Measurements from ENCODE around the gene TCTN1.
"Not testable (repeated sequence)": the region's sequence is repeated elsewhere in the genome, so short reads cannot be mapped to it uniquely, and the experiment has no call there.

TCTN1 gene

DNA sequence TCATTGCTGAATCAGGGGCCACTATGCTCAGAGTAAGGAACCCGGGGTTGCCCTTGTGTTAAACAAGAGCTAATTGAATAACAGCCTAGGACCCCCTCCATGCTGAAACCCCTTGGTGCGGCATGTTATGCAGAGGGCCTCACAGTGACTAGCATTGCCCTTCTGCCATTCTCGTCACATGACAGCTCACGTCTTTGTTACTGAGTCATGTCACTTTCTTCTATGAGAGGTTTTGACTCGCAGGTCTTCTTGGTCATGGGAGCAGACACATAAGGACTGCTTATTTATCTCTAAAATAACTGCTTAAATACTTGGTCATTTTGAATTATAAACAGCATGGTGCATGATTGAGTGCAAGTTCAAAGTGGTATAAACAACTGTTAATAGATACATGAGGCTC lies 24.9 kb downstream of the TCTN1 start:
- DNase-seq (ENCODE audit: low read depth, low spot score), result no peak

DNA sequence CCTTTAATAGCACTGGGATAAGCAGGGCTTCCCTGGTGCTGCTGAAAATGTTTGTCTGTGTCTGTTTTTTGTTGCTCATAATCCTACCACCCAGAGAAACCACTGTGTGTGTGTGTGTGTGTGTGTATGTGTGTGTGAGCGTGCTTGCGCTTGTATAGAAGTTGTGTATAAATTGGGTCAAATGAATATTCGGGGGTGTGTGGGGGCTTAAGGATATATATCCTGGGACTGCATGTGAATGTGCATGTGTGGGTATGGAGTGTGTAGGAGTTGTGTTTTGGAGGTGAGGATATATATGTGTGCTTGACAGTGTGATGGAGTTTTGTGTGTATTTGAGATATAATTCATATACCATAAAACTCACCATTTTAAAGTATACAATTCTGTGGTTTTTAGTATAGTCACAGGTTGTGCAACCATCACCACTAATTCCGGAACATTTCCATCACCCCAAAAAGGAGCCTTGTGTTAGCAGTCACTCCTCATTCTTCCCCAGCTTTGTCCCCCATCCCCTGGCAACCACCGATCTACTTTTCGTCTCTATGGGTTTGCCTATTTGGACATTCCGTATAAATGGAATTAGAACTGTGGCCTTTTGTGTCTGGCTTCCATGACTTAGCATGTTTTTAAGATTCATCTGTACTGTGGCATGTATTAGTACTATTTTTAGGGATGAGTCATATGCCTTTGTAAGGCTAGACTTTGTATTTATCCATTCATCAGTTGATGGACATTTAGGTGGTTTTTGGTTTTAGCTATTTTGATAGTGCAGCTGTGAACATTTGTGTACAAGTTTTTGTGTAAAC lies 25.6 kb downstream of the TCTN1 start:
- no peak for DNase-seq (ENCODE audit: low read depth, low spot score)

DNA sequence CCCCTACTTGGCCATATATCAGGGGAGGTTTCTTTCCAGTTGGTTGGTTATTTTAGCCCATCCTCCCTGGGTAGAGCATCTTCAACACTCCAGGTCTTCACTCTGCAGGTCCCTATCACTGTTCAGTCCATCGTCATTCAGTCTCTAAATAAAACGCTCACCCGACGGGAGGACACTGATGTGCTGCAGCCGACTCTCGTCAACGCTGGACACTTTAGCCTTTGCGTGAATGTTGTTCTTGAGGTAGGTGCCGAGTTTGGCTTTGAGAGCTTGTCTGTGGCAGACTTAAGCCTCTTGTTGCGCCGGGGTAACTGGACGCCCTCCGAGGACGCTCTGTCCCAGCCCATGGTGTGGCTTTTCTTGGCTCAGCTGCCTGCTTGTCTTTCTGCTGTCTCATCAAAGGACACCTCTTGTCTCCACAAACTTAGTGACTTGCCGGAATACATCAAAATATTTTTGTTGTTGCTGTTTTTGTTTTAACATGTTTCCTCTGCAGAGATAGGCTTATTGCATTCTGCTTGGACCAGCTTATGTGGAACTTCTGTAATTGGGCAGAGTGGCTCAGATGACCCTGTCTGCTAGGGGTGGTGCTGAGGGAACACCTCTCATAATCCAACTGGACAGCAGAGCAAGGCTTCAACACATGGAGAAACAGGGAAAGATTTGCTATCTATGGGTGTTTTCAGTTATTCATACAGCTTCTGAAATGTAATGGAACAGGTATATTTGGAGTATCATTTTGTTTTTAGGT lies 26.5 kb downstream of the TCTN1 start:
- DNase-seq (ENCODE audit: low read depth, low spot score), result no peak

DNA sequence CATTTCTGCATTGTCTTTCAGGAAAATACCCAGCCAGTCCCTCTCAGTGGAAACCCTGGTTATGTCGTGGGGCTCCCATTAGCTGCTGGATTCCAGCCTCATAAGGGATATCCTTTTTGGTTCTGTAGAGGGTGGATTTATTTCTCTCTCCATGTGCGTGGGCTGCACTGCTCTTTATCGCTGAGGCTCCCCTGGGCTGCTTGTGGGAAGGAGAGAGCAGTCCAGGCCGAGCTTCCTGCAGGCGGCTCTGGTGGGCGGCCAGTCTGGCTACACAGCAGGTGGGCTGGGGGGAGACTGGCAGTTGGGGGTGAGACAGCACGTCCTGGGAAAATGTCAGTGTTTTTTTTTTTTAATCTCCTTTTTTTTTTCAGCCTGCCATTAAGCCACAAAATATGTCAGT lies 27.6 kb downstream of the TCTN1 start:
- no peak for DNase-seq (ENCODE audit: low read depth, low spot score)

DNA sequence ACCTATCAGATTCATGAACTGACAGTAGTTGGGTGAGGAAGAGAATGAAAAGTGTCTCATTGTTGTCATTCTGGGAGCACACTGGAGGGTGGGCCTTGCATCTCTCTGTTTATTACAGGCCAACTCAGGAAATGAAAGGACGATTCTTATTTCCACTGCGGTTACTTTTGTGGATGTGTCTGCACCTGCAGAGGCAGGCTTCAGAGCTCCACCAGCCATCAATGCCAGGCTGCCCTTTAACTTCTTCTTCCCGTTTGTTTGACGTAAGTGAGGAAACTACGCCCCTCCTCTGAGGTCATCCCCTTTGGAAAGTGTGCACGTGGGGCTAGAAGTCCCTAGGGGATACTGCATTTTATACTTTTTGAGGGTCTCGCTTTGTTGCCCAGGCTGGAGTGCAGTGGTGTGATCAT lies 33.7 kb downstream of the TCTN1 start:
- no peak for DNase-seq (ENCODE audit: low read depth, low spot score)

DNA sequence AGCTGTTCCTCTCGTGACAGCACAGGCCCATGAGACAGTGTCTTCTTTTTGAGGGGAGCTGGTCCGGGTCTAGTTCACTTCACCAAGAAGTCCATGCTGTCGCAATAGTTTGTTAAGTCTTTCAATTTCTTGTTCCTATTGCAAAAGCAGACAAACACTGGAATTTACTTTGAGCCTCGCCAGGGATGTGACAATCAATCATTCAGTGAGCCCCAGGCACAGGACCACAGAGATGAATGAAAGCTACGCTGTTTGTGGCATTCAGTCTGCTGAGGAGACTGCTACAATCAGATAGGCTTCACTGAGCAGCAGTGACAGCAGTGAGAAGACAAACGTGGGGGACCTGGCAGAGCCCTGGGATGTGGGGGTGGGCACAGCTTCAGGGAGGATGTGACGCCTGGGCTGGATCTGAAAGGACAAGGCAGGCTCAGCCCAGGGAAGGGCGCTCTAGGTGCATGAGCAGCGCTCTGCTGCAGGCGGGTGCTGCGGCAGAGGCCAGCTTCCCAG lies 35.5 kb downstream of the TCTN1 start:
- DNase-seq (ENCODE audit: low read depth, low spot score), result no peak

DNA sequence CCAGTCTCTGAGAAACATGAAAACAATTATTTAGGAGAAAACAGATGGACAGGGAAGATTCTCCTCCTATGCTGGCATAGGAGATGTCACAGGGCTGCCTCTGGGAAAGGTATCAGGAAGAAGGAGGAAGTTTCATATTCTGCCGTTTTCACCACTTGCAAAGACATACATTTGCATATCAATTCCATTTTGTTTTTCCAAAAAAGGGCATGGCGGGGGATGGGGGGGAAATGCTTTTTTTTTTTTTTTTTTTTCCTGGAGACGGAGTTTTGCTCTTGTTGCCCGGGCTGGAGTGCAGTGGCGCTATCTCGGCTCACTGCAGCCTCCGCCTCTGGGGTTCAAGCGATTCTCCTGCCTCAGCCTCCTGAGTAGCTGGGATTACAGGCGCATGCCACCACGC lies 40.3 kb downstream of the TCTN1 start:
- DNase-seq (ENCODE audit: low read depth, low spot score), result not testable (repeated sequence)

DNA sequence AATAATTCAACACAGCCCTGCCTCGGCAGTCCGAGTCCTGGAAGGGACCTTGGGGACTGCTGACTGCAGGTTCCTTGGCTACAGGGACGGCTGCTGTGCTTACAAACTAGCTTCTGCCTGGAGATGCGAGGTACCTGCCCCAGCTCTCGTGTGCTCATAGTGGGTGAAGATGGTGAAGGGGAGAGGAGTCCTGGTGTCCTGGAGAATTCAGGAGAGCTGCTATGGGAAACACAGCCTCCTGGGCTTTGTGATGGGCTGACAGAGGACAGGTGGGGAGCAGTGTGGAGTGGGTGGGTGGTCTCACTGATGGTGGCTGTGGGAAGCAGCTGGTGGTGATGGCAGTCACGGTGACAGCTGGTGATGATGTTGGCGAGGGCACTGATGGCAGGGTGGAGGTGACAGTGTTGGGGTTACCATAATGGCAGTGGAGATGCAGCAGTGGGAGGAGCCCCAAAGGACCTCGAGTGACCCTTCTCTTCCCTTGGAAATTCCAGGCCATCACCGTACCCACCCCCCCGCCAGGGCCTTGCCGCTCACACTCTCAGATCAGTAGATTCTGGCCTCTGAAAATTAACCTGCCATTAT lies 42.2 kb downstream of the TCTN1 start:
- DNase-seq (ENCODE audit: low read depth, low spot score), result no peak

DNA sequence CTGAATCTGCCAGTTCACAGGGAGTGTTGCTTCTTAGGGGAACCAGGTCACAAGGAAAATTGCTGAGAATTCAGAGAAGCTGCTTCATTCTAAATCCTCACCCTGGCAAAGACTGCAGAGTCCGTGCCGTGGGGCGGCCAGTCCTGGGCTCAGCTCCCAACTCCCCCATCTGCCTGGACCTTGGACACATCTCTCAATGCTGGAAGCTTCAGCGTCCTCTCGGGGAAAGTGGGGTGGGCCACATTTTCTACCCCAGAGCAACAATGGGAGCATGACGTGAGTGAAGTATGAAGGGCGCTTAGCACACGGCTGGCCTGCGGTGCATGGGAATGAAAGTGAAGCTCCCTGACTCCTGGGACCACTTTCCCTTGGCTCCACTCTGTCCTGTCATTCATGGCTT lies 43.8 kb downstream of the TCTN1 start:
- no peak for DNase-seq (ENCODE audit: low read depth, low spot score)

DNA sequence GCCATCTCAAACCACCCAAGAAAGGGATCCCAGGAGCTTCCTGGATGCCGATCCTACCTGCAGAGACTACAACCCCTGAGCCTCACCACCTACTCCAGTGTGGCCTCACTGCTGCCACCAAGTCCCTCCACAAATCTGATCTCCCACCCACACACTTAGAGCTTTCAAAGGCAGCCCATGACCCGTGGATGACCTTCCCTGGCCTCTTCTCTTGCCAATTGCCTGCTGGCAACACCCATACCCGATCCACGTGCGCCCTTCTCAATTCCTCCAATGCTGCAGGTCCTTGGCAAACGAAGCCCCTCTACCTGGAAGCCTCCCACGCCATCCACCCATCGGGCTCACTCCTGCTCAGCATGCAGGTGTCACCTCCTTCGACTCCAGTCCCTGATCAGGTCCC lies 44.3 kb downstream of the TCTN1 start:
- DNase-seq (ENCODE audit: low read depth, low spot score), result no peak

DNA sequence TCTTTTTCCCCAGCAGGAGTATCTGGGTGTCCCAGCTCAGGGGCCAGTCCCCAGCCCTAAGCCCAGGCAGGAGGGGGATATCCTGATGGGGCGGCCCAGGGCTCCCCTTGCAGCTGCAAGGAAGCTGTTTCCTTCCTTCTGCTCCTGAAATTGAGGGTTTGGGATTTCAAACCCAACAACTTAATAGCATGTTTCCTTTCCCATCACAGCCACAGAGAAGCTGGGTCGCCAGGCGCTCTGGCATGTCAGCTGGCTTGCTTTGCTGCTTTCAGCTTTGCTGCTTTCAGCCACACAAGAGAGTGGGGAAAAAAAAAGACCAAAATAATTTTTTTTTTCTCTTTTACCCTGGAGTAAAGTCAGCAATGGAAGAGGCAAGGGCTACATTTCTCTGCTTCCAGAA lies 44.9 kb downstream of the TCTN1 start:
- no peak for DNase-seq (ENCODE audit: low read depth, low spot score)

DNA sequence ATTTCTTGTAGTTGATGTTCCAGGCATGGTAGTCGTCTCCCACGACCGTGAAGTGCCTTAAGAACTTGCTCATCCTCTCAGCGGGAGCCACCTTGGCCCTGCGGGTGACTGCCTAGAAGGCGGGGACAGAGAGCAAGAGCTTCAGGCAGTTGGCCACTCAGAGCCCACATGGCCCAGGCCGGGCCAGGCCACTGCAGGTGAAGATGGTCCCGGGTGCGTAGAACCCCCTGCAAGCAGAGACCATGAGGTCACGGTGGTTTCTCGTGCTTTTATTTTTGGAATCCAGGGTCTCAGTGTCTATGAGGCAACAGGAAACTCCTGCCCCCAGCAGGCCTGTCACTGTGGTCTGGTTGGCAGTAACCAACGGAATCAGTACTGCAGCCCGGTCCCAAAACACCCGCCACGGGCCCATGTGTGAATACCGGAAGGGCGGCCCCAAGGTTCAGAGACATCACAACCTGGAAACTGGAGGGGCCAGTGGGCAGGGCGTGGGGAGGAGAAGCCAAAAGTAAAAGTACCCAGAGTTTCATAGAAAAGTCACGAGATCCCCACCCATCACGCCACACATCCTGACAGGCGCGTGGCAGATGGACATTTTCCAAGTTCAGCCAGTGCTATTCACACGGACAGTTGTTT lies 47.5 kb downstream of the TCTN1 start:
- DNase-seq (ENCODE audit: low read depth, low spot score), result peak; percentile 40

DNA sequence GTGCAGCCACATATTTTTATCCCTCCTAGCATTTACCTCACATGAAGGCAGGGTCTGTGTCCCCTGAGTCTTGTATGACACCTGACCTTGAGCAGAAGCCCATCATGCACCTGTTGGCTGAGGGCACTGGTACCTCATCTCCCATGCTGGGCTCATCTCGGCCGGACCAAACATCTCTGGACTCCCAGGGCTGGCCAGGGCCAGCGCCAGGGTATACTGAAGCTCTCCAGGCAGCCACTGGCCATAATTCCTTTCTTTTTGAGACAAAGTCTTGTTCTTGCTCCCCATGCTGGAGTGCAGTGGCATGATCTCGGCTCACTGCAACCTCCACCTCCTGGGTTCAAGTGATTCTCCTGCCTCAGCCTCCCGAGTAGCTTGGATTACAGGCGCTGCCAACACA lies 53.0 kb downstream of the TCTN1 start:
- no peak for DNase-seq (ENCODE audit: low read depth, low spot score)

DNA sequence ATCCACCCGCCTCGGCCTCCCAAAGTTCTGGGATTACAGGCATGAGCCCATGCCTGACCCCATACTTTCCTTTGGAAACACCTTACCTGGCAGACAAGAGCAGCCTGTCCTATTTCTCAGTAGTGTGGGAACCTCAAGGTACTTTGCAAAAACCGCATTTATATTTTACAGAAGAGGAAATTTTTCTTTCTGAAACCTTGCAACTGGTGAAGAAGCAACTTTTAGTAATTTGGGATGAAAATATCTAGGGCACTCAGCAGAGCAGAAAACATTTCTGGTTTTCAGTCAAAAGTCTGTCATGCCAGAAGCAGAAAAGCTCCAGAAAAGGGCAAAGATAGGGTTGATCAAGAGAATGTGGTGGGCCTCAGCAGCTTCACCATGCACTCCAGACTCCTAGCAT lies 53.7 kb downstream of the TCTN1 start:
- no peak for DNase-seq (ENCODE audit: low read depth, low spot score)

DNA sequence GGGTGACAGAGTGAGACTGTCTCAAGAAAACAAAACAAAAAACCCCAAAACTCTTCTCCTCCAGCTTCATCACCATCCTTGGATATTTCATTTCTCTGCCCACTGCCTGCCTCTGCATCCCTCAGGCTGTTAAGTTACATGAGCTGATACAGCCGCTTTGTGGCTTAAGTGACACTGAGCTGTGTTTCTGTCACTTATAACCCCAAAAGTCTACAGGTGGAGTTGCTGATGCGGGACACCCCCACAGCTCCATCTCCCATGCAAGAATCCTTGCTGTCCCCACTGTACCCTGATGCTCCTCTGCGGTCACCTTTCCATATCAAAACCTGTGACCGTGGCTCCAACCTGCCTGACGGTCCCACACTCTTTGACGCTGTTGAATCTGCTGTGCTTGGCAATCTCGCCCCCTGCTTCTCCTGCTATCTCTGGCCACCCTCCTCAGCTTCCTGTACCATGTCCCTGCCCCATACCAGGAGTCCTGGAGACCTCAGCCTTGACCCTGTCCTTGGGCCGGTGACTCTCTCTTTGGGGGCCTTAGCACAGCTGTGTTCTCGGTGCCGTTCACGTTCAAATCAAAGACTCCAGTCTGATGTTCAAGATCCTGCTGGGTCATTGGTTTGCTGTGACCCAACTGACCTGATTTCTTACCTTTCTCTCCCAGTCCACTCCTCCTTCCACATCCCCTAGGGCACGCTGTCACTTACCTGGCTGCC lies 54.7 kb downstream of the TCTN1 start:
- no peak for DNase-seq (ENCODE audit: low read depth, low spot score)

DNA sequence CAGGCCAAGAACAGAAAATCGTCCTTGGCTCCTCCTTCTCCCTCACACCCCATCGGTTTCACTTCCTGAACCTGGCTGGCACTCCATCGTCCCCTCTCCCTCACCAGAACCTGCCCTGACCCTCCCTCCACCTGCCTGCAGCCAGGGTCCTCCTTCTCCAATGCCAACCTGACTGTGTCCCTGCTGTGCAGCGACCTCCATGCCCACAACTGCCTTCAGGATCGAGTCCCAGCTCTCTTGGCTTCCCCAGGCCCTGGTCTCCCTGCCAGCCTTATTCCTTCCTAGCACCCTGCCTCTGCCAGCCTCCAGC lies 55.2 kb downstream of the TCTN1 start:
- DNase-seq (ENCODE audit: low read depth, low spot score), result no peak

DNA sequence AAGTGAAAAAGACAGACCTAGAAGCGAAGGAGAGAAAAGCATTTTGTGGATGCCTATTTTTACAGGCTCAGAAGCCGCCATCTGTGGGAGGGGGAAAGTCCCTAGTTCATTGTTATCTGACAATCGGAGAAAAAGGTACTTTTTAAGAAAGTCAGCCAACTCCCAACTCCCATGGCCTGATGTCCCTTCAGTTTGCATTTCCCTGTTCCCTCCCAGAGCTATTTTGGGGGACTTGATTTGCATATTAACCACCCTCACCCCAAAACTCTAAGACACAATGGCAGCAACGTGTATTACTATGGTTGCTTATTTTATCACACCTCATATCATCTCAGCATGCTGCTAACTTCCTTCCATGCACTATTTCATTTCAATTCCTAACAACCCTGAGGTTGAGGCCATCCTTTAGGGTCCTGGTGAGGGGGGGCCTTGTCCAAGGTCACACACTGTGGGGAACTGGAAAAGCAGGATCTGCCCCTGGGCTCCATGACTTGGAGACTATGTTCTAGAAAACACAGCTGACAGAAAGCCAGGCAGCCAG lies 56.3 kb downstream of the TCTN1 start:
- no peak for DNase-seq (ENCODE audit: low read depth, low spot score)

DNA sequence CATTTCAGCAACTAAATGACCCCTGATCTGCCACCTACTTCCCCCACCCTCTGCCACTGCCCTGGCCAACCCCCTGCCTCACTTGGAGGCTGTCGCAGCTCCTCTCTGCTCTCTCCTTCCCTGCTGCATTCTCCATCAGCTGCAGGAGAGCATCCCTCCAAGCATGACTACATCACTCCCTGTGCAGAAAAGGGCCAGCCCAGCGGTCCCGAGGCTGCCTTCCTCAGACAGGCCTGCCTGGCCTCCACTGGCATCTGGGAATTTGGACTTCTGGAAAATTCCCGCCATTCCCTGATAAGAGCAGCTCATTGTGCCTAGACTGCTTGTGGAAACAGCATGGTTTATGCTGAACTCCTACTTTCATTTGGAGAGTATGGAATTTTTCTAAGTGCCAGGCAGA lies 62.2 kb downstream of the TCTN1 start:
- no peak for DNase-seq (ENCODE audit: low read depth, low spot score)

DNA sequence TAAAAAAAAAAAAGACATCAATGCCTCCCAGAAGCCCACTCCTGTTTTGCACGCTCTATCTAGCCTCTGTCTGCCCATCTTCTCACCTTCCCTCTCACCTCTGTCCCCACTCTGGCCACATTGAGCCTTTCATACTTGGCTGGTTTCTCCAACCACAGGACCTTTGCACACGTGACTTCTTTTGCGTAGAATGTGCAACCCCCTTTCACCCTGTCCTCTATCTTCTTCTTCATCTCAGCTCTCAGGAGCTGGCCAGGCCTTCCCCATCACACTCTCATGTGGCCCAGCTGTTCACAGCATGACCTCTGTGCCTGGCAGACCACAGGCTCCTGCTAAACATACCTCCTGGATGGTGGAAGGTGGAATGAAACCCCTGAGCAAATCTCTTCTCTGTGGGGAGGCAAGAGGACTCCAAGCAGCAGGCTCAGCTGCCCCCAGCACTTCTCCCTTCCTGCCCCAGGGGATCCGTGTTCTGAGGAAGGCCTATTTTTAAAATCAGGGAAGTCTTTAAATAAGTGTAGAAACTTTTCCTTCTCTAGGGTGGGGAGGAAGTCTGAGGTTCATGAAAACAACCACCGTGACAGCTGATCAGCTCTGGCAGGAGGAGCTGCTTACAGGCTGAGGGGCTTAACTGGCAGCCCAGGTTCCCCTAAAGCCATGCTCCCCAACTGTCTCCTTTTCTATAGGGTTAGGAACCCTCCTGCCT lies 63.4 kb downstream of the TCTN1 start:
- no peak for DNase-seq (ENCODE audit: low read depth, low spot score)

DNA sequence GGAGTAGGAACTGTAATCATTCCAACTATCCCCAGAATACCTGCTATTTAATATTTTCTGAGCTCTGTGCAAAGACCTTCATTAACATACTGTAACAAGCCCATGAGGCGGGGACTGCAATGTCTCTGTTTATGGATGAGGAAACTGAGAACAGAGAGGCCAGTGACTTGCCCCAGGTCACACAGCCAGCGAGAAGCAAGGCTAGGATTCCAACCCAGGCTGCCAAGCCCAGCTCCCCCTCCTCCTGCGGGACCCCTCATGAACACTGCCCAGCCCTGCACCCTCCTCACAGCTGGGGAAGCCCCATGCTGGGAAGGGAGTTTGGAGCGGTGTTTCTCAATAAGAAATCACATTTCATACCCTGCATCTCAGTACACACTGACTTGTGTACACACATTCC lies 64.1 kb downstream of the TCTN1 start:
- no peak for DNase-seq (ENCODE audit: low read depth, low spot score)

DNA sequence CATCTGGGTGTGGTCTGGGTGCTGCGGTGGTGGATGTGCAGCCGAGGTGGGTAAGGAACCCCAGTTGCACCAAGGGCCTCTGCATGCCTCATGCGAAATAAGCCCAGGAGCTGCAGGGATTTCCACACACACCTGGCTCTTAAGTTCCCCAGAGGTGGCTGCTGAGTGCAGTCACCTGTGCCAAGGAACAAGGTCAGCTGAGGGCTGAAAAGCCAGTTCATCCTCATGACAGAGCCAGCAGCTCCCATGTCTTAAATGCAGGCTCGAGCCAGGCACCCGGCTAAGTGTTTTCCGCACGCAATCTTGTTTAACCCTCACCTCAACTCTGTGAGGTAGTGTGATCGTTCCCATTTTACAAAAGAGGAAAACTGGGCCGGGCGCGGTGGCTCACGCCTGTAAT lies 65.3 kb downstream of the TCTN1 start:
- no peak for DNase-seq (ENCODE audit: low read depth, low spot score)
